HepG2 (cell line): ENCODE results near the gene GALNT12.

Experiments
- ZNF251 ChIP-seq: sonication (generic); formaldehyde crosslinking; IDR thresholded peaks from 2 replicates; pipeline ENCODE4 v1.9.0; 2021; ENCODE audit warnings: mild to moderate bottlenecking, missing genetic modification reagents
- TF ChIP-seq, protein P1 (sequence below): sonication (generic); formaldehyde crosslinking; IDR thresholded peaks from 2 replicates; pipeline ENCODE4 v1.4.0; 2020; ENCODE audit warnings: missing genetic modification reagents

DNA sequence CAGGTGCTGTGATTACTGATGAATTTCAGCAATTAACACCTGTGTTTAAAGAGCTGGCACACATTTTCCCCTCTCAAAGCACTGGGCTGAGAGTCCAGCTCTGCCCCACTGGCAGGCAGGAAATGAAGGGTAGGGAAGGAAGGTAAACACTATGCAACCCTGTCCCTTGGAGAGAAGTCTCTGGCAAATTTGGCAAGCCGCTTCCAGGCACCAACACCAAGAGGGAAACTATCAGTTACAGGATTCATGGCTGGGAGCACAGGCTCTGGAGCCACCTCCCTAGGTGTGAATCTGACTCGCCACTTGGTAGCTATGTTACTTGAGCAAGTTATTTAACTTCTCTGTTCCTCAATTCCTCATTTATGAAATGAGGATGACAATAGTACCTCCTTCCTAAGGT lies 14.4 kb upstream of the GALNT12 start:
- TF ChIP-seq, protein P1, sequence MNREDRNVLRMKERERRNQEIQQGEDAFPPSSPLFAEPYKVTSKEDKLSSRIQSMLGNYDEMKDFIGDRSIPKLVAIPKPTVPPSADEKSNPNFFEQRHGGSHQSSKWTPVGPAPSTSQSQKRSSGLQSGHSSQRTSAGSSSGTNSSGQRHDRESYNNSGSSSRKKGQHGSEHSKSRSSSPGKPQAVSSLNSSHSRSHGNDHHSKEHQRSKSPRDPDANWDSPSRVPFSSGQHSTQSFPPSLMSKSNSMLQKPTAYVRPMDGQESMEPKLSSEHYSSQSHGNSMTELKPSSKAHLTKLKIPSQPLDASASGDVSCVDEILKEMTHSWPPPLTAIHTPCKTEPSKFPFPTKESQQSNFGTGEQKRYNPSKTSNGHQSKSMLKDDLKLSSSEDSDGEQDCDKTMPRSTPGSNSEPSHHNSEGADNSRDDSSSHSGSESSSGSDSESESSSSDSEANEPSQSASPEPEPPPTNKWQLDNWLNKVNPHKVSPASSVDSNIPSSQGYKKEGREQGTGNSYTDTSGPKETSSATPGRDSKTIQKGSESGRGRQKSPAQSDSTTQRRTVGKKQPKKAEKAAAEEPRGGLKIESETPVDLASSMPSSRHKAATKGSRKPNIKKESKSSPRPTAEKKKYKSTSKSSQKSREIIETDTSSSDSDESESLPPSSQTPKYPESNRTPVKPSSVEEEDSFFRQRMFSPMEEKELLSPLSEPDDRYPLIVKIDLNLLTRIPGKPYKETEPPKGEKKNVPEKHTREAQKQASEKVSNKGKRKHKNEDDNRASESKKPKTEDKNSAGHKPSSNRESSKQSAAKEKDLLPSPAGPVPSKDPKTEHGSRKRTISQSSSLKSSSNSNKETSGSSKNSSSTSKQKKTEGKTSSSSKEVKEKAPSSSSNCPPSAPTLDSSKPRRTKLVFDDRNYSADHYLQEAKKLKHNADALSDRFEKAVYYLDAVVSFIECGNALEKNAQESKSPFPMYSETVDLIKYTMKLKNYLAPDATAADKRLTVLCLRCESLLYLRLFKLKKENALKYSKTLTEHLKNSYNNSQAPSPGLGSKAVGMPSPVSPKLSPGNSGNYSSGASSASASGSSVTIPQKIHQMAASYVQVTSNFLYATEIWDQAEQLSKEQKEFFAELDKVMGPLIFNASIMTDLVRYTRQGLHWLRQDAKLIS (CRISPR knock-in tag), result no peak
- no peak for TF ChIP-seq ZNF251 (CRISPR knock-in tag)
